SU-DHL-6 (cell line): Measurements from ENCODE around the gene SCIMP.

Source experiments
- H2AFZ ChIP-seq: fragments of 200-600 bp; sonication (generic); 2 replicates; pipeline ENCODE4 v1.6.1; 2014; ENCODE audit warnings: low read depth, mild to moderate bottlenecking, moderate library complexity, mixed read lengths, antibody characterized with exemption, low read length; ENCODE audit not compliant: severe bottlenecking
- H3F3A ChIP-seq: fragments of 200-600 bp; shearing (Covaris generic); 2 replicates; pipeline ENCODE4 v1.6.0; 2016; ENCODE audit warnings: antibody characterized with exemption, mild to moderate bottlenecking; ENCODE audit not compliant: insufficient read depth
- H3K27ac ChIP-seq: fragments of 200-600 bp; sonication (generic); 2 replicates; pipeline ENCODE4 v1.5.1; 2016; ENCODE audit warnings: low read depth, mild to moderate bottlenecking, low read length, moderate library complexity, mixed read lengths
- H3K27me3 ChIP-seq: fragments of 200-600 bp; sonication (generic), shearing (Covaris generic); 2 replicates; pipeline ENCODE4 v1.6.0; 2014; ENCODE audit warnings: mild to moderate bottlenecking, low read length
- H3K36me3 ChIP-seq: fragments of 200-600 bp; sonication (generic); 2 replicates; pipeline ENCODE4 v1.6.1; 2014; ENCODE audit warnings: mild to moderate bottlenecking, low read length, mixed read lengths
- H3K4me2 ChIP-seq: fragments of 300-600, 200-600 bp; shearing (Covaris generic), sonication (generic); 2 replicates; pipeline ENCODE4 v1.6.0; 2014; ENCODE audit warnings: low read length, low read depth, mild to moderate bottlenecking; ENCODE audit not compliant: poor library complexity, severe bottlenecking
- H3K4me3 ChIP-seq: fragments of 200-600 bp; sonication (generic); 2 replicates; pipeline ENCODE4 v1.5.1; 2014; ENCODE audit warnings: antibody characterized with exemption, low read length, mild to moderate bottlenecking, mixed read lengths; ENCODE audit not compliant: insufficient read depth, poor library complexity, severe bottlenecking
- H3K79me2 ChIP-seq: fragments of 200-600 bp; sonication (generic); 2 replicates; pipeline ENCODE4 v1.6.1; 2014; ENCODE audit warnings: mild to moderate bottlenecking, low read length, moderate library complexity; ENCODE audit not compliant: insufficient read depth
- H3K9ac ChIP-seq: fragments of 200-600 bp; sonication (generic); 2 replicates; pipeline ENCODE4 v1.7.0; 2014; ENCODE audit warnings: mild to moderate bottlenecking, low read length
- H3K9me2 ChIP-seq: fragments of 200-600 bp; sonication (generic); replicated peaks from 2 replicates; pipeline ENCODE4 v1.6.1; 2014; ENCODE audit warnings: low read length; ENCODE audit not compliant: insufficient read depth
- H3K9me3 ChIP-seq: fragments of 200-600 bp; sonication (generic); 2 replicates; pipeline ENCODE4 v1.6.1; 2014; ENCODE audit warnings: low read length, mixed read lengths; ENCODE audit not compliant: insufficient read depth
- H4K20me1 ChIP-seq: fragments of 200-600 bp; sonication (generic); 2 replicates; pipeline ENCODE4 v1.6.1; 2014; ENCODE audit warnings: low read depth, mild to moderate bottlenecking, antibody characterized with exemption, low read length, moderate library complexity, mixed read lengths
- CTCF ChIP-seq: fragments of 200-600 bp; sonication (generic); IDR thresholded peaks from one replicate; pipeline ENCODE4 v1.5.1; 2017; ENCODE audit warnings: antibody characterized with exemption, mild to moderate bottlenecking, low read length, moderate library complexity; ENCODE audit not compliant: insufficient read depth, poor library complexity, severe bottlenecking
- EZH2phosphoT487 ChIP-seq: fragments of 200-600 bp; sonication (generic), shearing (Covaris generic); conservative IDR thresholded peaks from 2 replicates; pipeline ENCODE4 v1.6.1; 2018; ENCODE audit warnings: mild to moderate bottlenecking, antibody characterized with exemption, low read length, moderate library complexity, mixed read lengths

SCIMP gene

GRCh38 chr17:5260542-5260941 lies 25.9 kb upstream of the SCIMP start:
- no peaks in the 10 kb centered on the region for H3K36me3 ChIP-seq
- TF ChIP-seq EZH2phosphoT487: no peak
- no peak for TF ChIP-seq CTCF
- H3K4me2 ChIP-seq: no peak overlapping the region
- no peak overlapping the region for H3K4me3 ChIP-seq
- H3K9me3 ChIP-seq: no peaks in the 10 kb centered on the region
- no peaks in the 10 kb centered on the region for H4K20me1 ChIP-seq
- H3K27ac ChIP-seq: no peak overlapping the region
- no peaks in the 10 kb centered on the region for H3K79me2 ChIP-seq
- no peaks in the 10 kb centered on the region for H3F3A ChIP-seq
- no peak overlapping the region for H2AFZ ChIP-seq
- no peaks in the 10 kb centered on the region for H3K9me2 ChIP-seq
- H3K27me3 ChIP-seq: no peaks in the 10 kb centered on the region
- no peak overlapping the region for H3K9ac ChIP-seq

- Histone ChIP-seq H3K9me2 (no peaks in the 10 kb centered on the region), H4K20me1 (no peaks in the 10 kb centered on the region), H3F3A (no peaks in the 10 kb centered on the region), H3K27ac (no peak overlapping the region), H3K79me2 (no peaks in the 10 kb centered on the region), H3K27me3 (no peaks in the 10 kb centered on the region), H3K36me3 (no peaks in the 10 kb centered on the region), H3K9me3 (no peaks in the 10 kb centered on the region), H3K4me2 (no peak overlapping the region), H3K9ac (no peak overlapping the region), H2AFZ (no peak overlapping the region), H3K4me3 (no peak overlapping the region)
- TF ChIP-seq CTCF: no peak
- TF ChIP-seq EZH2phosphoT487: no peak
Measured at GRCh38 chr17:5257124-5257523, 22.5 kb upstream of the SCIMP start.

- Histone ChIP-seq H3K9ac (no peak overlapping the region), H3K36me3 (no peaks in the 10 kb centered on the region), H3K4me2 (peak overlapping the region; percentile 7), H3K79me2 (no peaks in the 10 kb centered on the region), H2AFZ (peak overlapping the region; percentile 2), H3K9me3 (no peaks in the 10 kb centered on the region), H3K4me3 (no peak overlapping the region), H3F3A (no peaks in the 10 kb centered on the region), H3K27me3 (no peaks in the 10 kb centered on the region), H3K27ac (no peak overlapping the region), H4K20me1 (no peaks in the 10 kb centered on the region), H3K9me2 (no peaks in the 10 kb centered on the region)
- TF ChIP-seq EZH2phosphoT487: no peak
- TF ChIP-seq CTCF: no peak
Measured at GRCh38 chr17:5254903-5255521, 20.4 kb upstream of the SCIMP start.
